ENCODE results near the gene PRPSAP1.

Gene PRPSAP1

DNA sequence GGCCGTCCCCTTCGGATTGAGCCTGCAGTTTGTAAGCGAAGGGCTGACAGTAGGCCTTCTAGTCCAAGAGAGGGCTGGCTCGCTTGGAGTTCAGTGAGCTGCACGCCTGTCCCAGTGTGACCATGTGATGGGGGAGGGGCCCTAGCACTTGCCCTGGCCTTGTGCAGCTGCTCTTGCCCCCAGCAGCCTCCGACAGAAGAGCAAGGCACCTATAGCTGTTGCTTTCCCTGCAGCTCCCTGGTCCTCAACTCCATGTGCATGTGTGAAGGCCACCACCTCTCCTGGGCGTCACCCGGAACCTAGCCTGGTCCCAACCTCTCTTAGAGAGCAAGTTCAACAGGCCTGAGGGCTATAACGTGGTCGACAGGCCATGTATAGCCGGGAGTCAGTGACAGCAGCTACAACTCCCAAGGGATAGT is 36.3 kb upstream of the PRPSAP1 start:
- H3K36me3 ChIP-seq (ENCODE audit: control insufficient read depth, insufficient read depth, low read length), result peaks cover 43% of the 10 kb centered on the region
- H3K4me3 ChIP-seq (ENCODE audit: low read depth, low read length), result no peak overlapping the region
- H3K27ac ChIP-seq (ENCODE audit: low read depth, low read length), result peak overlapping the region; percentile 21
- peaks cover 15% of the 10 kb centered on the region for H3K4me1 ChIP-seq (ENCODE audit: control insufficient read depth, insufficient read depth, low read length)
- peaks cover 19% of the 10 kb centered on the region for H3K27me3 ChIP-seq (ENCODE audit: control insufficient read depth, insufficient read depth, low read length)
- H3K9me3 ChIP-seq (ENCODE audit: control insufficient read depth, insufficient read depth, low read length), result no peaks in the 10 kb centered on the region
- no peak overlapping the region for H3K9ac ChIP-seq (ENCODE audit: low read depth, low read length)

DNA sequence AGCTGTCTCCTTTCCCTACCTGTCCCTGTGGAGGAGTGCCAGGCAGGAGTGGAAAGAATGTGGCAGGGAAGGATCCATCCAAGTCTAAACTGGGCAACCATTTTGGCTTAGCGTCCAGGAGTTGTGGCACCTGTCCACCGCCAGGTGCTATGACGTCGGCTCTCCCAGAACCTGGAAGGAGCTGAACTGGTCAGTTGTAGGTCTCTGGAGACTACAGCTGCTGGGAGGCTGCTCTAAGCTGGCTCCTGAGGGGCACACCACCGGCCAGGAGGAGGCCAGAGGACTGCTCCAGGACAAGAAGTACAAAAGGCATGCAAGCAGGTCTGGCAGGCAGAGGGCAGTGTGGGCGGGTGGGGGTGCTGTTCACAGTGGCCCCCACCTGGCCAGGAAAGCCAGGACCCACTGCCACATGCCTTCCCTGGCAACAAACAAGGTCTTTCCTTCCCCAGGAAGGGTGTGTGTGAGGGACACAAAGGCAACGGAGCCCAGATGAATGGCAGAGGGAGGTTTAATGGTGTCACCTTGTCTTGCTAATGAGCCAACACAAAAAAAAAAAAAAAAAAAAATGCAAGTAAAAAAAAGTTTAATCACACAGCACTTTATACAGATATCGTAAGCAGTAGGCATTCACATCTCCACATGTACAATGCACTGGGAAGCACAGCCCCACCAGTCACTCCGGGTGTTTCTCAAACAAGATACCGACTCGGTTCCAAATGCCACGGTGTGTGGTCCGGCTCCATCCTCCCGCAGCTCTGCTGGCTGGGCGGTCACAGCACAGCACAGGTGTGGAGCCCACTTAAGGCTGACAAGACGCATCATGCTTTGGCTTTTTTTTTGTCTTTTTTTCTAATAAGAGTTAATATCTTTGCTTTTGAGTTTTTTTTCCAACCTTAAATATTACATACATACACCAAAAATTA is 35.5 kb upstream of the PRPSAP1 start:
- H3K36me3 ChIP-seq (ENCODE audit: control insufficient read depth, insufficient read depth, low read length), result peaks cover 38% of the 10 kb centered on the region
- peaks cover 26% of the 10 kb centered on the region for H3K27me3 ChIP-seq (ENCODE audit: control insufficient read depth, insufficient read depth, low read length)
- no peaks in the 10 kb centered on the region for H3K9me3 ChIP-seq (ENCODE audit: control insufficient read depth, insufficient read depth, low read length)
- peaks cover 15% of the 10 kb centered on the region for H3K4me1 ChIP-seq (ENCODE audit: control insufficient read depth, insufficient read depth, low read length)
- no peak overlapping the region for H3K9ac ChIP-seq (ENCODE audit: low read depth, low read length)
- peak overlapping the region; percentile 21 for H3K27ac ChIP-seq (ENCODE audit: low read depth, low read length)
- H3K4me3 ChIP-seq (ENCODE audit: low read depth, low read length), result no peak overlapping the region

DNA sequence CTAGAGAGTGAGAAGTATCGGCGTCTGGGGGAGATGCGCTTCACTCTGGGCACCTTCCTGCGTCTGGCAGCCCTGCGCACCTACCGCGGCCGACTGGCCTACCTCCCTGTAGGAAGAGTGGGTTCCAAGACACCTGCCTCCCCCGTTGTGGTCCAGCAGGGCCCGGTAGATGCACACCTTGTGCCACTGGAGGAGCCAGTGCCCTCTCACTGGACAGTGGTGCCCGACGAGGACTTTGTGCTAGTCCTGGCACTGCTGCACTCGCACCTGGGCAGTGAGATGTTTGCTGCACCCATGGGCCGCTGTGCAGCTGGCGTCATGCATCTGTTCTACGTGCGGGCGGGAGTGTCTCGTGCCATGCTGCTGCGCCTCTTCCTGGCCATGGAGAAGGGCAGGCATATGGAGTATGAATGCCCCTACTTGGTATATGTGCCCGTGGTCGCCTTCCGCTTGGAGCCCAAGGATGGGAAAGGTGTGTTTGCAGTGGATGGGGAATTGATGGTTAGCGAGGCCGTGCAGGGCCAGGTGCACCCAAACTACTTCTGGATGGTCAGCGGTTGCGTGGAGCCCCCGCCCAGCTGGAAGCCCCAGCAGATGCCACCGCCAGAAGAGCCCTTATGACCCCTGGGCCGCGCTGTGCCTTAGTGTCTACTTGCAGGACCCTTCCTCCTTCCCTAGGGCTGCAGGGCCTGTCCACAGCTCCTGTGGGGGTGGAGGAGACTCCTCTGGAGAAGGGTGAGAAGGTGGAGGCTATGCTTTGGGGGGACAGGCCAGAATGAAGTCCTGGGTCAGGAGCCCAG is 33.5 kb upstream of the PRPSAP1 start:
- H3K4me1 ChIP-seq (ENCODE audit: control insufficient read depth, insufficient read depth, low read length), result peaks cover 19% of the 10 kb centered on the region
- peaks cover 21% of the 10 kb centered on the region for H3K36me3 ChIP-seq (ENCODE audit: control insufficient read depth, insufficient read depth, low read length)
- H3K27me3 ChIP-seq (ENCODE audit: control insufficient read depth, insufficient read depth, low read length), result peaks cover 47% of the 10 kb centered on the region
- H3K4me3 ChIP-seq (ENCODE audit: low read depth, low read length), result no peak overlapping the region
- H3K27ac ChIP-seq (ENCODE audit: low read depth, low read length), result no peak overlapping the region
- H3K9me3 ChIP-seq (ENCODE audit: control insufficient read depth, insufficient read depth, low read length), result no peaks in the 10 kb centered on the region
- H3K9ac ChIP-seq (ENCODE audit: low read depth, low read length), result no peak overlapping the region

DNA sequence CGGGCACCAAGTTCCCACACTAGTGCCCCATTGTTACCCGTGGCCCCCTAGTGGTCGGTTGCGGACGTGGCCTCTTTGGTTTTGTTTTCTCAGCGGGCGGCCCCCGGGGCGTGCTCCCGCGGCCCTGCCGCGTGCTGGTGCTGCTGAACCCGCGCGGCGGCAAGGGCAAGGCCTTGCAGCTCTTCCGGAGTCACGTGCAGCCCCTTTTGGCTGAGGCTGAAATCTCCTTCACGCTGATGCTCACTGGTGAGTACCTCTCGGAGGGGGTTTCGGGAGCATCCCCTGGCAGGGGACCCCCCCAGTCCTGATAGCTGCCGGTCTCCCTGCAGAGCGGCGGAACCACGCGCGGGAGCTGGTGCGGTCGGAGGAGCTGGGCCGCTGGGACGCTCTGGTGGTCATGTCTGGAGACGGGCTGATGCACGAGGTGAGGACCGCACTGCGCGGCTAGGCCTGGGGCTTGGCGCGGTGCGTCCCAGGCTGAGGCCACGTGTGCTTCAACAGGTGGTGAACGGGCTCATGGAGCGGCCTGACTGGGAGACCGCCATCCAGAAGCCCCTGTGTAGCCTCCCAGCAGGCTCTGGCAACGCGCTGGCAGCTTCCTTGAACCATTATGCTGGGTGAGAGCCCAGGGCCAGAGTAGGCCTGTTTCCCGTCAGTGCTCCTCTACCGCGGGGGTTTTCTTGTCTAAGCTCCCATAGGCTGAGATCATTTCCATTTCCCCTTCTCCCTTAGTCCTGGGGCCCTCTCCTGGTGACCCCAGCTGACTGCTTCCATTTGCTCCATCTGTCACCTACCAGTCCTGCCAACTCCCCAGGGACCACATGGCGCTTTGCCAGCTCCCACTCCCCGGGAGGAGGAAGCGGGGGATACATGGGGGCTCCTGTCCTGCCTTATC is 32.4 kb upstream of the PRPSAP1 start:
- Histone ChIP-seq H3K9me3 (ENCODE audit: control insufficient read depth, insufficient read depth, low read length) (no peaks in the 10 kb centered on the region), H3K36me3 (ENCODE audit: control insufficient read depth, insufficient read depth, low read length) (peaks cover 11% of the 10 kb centered on the region), H3K9ac (ENCODE audit: low read depth, low read length) (no peak overlapping the region), H3K27ac (ENCODE audit: low read depth, low read length) (no peak overlapping the region), H3K4me3 (ENCODE audit: low read depth, low read length) (peak overlapping the region; percentile 73), H3K4me1 (ENCODE audit: control insufficient read depth, insufficient read depth, low read length) (peaks cover 25% of the 10 kb centered on the region), H3K27me3 (ENCODE audit: control insufficient read depth, insufficient read depth, low read length) (peaks cover 52% of the 10 kb centered on the region)

DNA sequence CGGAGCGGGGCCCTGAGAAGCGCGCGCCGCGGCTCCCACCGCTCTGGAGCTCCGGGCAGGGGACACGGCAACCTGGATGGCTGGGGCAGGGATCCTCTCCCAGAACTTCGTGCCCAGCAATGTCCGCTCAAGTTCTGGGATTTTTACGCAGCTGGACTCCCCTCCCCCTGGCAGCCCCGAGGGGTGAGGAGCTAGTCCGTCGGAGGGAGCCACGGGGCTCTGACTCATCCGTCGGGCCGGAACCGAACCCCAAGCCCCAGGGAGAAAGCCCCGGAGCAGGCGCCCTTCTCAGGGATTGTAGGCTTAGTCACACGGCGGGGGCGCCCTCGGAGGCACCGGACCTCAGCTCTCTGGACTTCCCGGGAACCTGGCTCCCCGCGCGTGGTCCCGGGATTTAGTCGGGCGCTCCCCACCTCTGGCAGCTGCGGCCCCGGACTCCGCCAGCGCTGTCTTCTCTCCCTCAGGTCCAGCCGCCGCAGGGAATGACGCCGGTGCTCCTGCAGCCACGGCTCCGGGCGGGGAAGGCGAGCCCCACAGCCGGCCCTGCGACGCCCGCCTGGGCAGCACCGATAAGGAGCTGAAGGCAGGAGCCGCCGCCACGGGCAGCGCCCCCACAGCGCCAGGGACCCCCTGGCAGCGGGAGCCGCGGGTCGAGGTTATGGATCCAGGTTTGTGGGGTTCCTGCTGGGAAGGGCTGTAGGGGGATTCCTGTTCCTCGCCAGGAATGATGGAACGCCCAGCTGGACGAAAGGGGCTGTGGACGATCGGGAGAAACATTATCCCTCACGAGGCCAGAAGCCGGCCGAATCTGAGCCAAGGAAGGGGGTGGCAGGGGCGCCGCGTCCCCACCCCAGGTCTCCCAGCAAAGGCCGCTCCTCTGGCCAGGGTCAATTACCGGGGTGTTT is 31.5 kb upstream of the PRPSAP1 start:
- H3K9ac ChIP-seq (ENCODE audit: low read depth, low read length), result no peak overlapping the region
- H3K4me1 ChIP-seq (ENCODE audit: control insufficient read depth, insufficient read depth, low read length), result peaks cover 25% of the 10 kb centered on the region
- H3K27me3 ChIP-seq (ENCODE audit: control insufficient read depth, insufficient read depth, low read length), result peaks cover 55% of the 10 kb centered on the region

DNA sequence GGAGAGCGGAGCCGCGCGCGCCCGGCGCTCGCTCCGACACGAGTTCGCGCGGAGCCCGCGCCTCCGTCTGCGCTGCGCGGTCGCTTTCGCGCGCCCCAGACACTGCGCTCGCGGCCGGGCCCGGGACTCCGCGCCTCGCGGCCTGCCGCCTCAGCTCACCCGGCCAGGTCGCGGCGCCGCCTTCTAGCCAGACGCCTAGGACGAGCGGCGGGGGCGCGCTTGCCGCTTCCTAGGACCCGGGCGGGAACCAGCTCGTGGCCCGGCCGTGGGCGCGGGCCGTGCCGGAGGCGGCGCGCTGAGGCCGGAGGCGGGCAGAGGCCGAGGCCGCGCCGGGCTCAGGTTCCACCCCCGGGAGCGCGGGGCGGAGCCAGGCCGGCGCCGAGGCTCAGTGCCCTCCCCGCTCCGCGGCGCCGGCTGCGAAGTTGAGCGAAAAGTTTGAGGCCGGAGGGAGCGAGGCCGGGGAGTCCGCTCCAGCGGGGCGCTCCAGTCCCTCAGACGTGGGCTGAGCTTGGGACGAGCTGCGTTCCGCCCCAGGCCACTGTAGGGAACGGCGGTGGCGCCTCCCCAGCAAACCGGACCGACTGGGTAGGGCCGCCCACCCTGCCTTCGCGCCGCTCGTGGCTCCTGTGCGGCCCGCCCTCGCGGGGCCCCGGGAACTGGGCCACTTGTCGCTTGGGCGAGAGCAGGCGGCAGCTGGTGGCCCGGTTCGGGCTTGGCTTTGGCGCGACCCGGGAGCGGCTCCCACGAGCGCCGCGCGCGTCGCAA is 30.7 kb upstream of the PRPSAP1 start, which contains the start of gene SPHK1:
Gene SPHK1 (plus strand): TSS at position 388 of the 765 bp plus-strand sequence. CDS start 1,036 bp downstream, outside the sequence.
- Histone ChIP-seq H3K4me3 (ENCODE audit: low read depth, low read length) (peak within 1 kb of the TSS; percentile 73), H3K27ac (ENCODE audit: low read depth, low read length) (no peak within 1 kb of the TSS), H3K9ac (ENCODE audit: low read depth, low read length) (no peak within 1 kb of the TSS), H3K4me1 (ENCODE audit: control insufficient read depth, insufficient read depth, low read length) (peaks cover 17% of the 10 kb centered on the region), H3K36me3 (ENCODE audit: control insufficient read depth, insufficient read depth, low read length) (no peaks in the 10 kb centered on the region), H3K9me3 (ENCODE audit: control insufficient read depth, insufficient read depth, low read length) (no peaks in the 10 kb centered on the region), H3K27me3 (ENCODE audit: control insufficient read depth, insufficient read depth, low read length) (peaks cover 55% of the 10 kb centered on the region)

More for the DNA sequence above, 31.5 kb upstream of the PRPSAP1 start:
- H3K9me3 ChIP-seq (ENCODE audit: control insufficient read depth, insufficient read depth, low read length), result no peaks in the 10 kb centered on the region
- peak overlapping the region; percentile 73 for H3K4me3 ChIP-seq (ENCODE audit: low read depth, low read length)
- peaks cover 2% of the 10 kb centered on the region for H3K36me3 ChIP-seq (ENCODE audit: control insufficient read depth, insufficient read depth, low read length)
- H3K27ac ChIP-seq (ENCODE audit: low read depth, low read length), result no peak overlapping the region

DNA sequence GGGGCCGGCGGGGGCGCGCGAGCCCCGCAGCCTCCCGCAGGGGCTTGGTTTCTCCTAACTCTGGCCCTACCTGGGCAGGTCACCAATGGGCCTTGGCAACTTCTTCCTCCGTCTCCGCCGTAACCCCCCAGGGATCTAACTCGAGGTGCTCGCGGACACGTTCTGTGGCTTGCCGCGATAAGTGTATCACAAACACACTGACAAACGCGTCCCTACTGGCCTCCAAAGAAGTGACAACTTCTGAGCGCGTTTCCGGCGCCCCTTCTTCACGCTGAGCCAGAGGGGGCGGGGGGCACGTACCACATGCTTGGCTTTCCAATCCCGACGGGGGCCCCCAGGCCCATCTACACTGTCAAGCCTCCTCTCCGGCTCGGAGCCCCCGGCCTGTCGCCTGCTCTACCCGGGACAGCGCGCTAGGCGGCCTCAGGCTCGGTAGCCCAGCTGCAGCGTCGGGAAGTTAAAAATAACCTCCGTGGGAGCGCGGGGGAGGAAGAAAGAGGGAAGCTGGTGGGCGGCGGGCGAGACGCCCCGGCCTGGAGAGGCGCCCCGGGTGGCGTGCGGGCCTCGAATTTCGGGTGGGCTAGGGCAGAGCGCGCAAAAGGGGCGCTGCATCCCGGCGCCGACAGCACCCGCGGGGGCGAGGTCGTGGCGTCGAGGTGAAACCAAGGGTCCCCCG is 30.0 kb upstream of the PRPSAP1 start:
- peaks cover 11% of the 10 kb centered on the region for H3K4me1 ChIP-seq (ENCODE audit: control insufficient read depth, insufficient read depth, low read length)
- H3K27ac ChIP-seq (ENCODE audit: low read depth, low read length), result no peak overlapping the region
- H3K9ac ChIP-seq (ENCODE audit: low read depth, low read length), result no peak overlapping the region
- H3K27me3 ChIP-seq (ENCODE audit: control insufficient read depth, insufficient read depth, low read length), result peaks cover 55% of the 10 kb centered on the region
- H3K36me3 ChIP-seq (ENCODE audit: control insufficient read depth, insufficient read depth, low read length), result no peaks in the 10 kb centered on the region
- H3K9me3 ChIP-seq (ENCODE audit: control insufficient read depth, insufficient read depth, low read length), result no peaks in the 10 kb centered on the region
- H3K4me3 ChIP-seq (ENCODE audit: low read depth, low read length), result peak overlapping the region; percentile 73

DNA sequence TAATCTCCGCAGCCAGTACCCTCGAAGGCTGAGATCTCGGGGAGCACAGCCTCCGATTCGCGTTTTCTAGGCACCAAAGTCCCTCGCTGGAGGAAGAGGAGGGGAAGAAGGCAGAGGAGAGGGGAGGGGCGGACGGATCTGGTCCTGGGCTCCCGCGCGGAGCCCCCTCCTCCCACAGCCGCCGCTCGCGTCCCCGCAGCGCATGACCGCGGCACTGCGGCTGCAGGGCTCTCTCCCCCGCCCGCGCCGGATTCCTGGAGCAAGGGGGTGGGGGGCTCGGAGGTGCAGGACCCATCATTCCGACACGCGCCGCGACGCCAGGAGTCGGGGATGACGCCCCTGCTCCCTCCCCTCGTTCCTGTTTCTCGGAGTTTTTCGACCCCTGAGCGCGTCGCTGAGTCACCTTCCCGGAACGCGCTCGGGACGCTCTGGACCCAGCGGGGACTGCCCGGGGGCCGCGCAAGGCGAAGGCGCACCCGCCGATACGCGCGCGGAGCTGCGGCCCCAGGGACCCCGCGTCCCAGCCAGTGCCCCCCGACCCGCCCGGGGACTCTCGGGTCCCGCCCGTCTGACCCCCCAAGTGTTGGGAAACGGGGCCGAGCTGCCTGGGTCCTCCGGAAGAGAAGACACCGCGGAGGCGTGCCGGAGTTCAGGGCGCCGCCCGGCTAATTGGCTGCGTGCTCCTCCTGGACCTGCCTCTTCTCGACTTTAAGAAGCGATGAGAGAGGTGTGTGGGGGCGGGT is 29.3 kb upstream of the PRPSAP1 start:
- H3K9me3 ChIP-seq (ENCODE audit: control insufficient read depth, insufficient read depth, low read length), result no peaks in the 10 kb centered on the region
- peaks cover 55% of the 10 kb centered on the region for H3K27me3 ChIP-seq (ENCODE audit: control insufficient read depth, insufficient read depth, low read length)
- H3K4me1 ChIP-seq (ENCODE audit: control insufficient read depth, insufficient read depth, low read length), result peaks cover 11% of the 10 kb centered on the region
- H3K9ac ChIP-seq (ENCODE audit: low read depth, low read length), result no peak overlapping the region
- H3K27ac ChIP-seq (ENCODE audit: low read depth, low read length), result peak overlapping the region; percentile 26
- no peaks in the 10 kb centered on the region for H3K36me3 ChIP-seq (ENCODE audit: control insufficient read depth, insufficient read depth, low read length)
- peak overlapping the region; percentile 73 for H3K4me3 ChIP-seq (ENCODE audit: low read depth, low read length)

Data from HUES48 (cell line).